Neural cell (in vitro differentiated cells): ENCODE measurements around the gene OTP.

ENCODE experiments used
- CTCF ChIP-seq: fragments of 450-650 bp; IDR thresholded peaks from 2 replicates; pipeline ENCODE4 v1.5.1; 2014; ENCODE audit warnings: antibody characterized with exemption, mild to moderate bottlenecking, moderate library complexity; ENCODE audit not compliant: poor library complexity, severe bottlenecking
- EP300 ChIP-seq: fragments of 450-650 bp; conservative IDR thresholded peaks from 2 replicates; pipeline ENCODE4 v1.6.1; 2014; ENCODE audit warnings: antibody characterized with exemption, mild to moderate bottlenecking, moderate library complexity; ENCODE audit not compliant: poor library complexity, severe bottlenecking
- RAD21 ChIP-seq: fragments of 450-650 bp; conservative IDR thresholded peaks from 2 replicates; pipeline ENCODE4 v1.6.1; 2014; ENCODE audit warnings: antibody characterized with exemption, mild to moderate bottlenecking, moderate library complexity
- REST ChIP-seq: IDR thresholded peaks from 2 replicates; pipeline ENCODE4 v1.6.1; 2012; ENCODE audit warnings: borderline replicate concordance

DNA sequence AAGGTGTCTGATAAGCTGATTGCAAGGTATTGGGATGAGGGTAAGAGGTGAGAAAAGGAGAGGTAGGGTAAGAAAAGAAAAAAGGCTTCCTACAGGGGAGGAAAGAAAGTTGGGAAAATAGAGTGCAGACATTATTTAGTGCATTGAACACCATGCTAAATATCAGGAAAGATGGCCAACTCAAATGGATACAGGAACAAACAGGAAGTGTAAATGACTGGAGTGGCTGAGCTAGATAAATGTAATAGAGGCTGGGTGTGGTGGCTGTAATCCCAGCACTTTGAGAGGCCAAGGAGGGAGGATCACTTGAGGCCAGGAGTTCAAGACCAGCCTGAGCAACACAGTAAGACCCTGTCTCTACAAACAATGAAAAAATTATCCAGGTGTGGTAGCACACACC is 32.2 kb downstream of the OTP start:
- TF ChIP-seq EP300 (no peak), CTCF (no peak), REST (no peak), RAD21 (no peak)
